GM18498 (cell line): ENCODE measurements around the gene CRISPLD2.
"Not testable (repeated sequence)": the region's sequence is repeated elsewhere in the genome, so short reads cannot be mapped to it uniquely, and the experiment has no call there.

Experiments used
- ATAC-seq: cut with Tn5 transposase; IDR thresholded peaks from one replicate; pipeline ENCODE4 v1.9.1; 2021; ENCODE audit warnings: mild to moderate bottlenecking, moderate library complexity; ENCODE audit not compliant: unreplicated experiment

Gene CRISPLD2

DNA sequence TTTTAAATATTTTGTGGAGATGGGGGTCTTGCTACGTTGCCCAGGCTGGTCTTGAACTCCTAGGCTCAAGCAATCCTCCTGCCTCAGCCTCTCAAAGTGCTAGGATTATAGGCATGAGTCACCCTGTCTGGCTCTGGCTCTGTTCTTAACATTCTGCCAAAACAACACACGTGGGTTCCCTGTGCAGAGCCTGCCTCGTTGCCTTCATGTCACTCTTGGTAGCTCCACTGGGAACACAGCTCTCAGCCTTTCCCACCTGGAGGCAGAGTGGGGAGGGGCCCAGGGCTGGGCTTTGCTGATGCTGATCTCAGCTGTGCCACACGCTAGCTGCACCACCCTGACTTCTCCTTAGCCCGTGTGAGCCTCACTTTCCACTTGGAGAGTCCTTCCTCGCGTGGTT, 19.3 kb downstream of the CRISPLD2 start:
- no peak for ATAC-seq

DNA sequence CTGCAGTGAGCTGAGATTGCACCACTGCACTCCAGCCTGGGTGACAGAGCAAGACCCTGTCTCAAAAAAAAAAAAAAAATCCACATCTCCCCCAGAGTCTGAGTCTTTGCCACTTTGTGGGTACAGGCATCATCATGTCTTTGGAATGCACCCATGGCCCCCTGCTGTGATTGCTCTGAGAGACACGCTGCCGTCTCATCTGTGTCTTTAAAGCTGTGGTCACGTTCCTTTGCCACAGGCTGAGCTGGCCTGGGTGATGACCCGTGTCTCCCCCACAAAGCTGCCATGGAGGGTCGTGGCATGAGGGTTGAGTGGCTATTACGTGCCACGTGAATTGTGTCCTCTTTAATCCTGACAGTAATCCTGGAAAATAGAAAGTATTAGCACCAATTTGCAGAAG, 20.2 kb downstream of the CRISPLD2 start:
- no peak for ATAC-seq

DNA sequence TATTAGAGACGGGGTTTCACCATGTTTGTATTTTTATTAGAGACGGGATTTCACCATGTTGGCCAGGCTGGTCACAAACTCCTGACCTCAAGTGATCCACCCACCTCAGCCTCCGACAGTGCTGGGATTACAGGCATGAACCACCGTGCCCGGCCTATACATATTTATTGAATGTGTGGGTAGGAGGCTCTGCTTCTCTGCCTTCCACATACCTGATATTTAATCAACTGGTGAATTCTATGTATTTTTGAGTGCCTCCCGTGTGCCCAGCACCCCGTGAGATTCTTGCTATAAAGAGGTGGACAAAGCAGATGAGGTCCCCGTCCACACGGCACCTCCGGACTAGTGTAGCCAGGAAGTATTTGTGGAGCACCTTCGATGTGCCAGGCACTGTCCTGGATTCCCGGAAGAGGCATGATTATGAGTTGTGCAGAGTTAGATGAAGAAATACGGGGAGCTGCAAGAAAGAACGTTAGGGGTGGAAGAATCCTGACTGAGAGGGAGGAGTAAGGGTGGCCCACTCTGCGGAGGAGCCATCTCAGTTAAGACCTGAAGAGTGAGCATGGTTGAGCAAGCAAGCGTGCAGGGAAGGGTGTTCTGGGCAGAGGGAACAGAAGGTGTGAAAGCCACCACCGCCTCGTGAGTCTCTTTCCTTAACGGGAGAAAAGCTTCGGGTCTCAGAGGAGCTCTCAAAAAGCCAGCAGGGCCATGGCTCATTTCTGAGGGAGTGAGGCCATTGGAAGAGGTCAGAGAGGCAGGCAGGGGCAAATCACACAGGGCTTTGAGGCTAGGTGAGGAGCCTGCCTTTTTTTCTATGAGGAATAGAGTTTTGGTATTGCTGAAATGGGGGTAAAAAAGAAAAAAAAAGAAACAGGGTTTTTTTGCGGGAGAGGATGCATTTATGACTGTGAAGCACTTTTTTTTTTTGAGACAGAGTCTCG, 21.2 kb downstream of the CRISPLD2 start:
- ATAC-seq, result no peak

DNA sequence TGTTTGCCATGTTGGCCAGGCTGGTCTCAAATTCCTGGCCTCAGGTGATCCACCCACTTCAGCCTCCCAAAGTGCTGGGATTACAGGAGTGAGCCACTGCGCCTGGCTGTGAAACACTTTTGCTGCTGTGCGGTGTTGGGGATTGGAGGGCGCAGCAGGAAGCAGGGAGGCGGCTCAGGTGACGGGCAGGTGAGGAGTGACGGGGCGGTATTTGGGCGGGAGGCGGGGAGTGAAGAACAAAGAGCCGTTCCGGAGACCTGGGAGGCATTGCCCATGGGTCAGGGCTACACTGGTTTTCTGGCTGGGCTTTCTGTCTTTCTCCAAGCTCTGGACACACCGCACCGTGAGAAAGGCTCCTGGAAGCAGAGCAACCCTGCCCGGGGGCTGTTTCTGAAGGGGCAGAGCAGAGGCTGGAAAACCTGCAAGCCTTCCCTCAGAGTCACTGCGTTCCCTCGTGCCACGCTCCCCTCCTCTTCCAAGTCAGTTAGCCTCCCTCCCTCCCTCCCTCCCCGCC, 22.1 kb downstream of the CRISPLD2 start:
- ATAC-seq, result no peak

DNA sequence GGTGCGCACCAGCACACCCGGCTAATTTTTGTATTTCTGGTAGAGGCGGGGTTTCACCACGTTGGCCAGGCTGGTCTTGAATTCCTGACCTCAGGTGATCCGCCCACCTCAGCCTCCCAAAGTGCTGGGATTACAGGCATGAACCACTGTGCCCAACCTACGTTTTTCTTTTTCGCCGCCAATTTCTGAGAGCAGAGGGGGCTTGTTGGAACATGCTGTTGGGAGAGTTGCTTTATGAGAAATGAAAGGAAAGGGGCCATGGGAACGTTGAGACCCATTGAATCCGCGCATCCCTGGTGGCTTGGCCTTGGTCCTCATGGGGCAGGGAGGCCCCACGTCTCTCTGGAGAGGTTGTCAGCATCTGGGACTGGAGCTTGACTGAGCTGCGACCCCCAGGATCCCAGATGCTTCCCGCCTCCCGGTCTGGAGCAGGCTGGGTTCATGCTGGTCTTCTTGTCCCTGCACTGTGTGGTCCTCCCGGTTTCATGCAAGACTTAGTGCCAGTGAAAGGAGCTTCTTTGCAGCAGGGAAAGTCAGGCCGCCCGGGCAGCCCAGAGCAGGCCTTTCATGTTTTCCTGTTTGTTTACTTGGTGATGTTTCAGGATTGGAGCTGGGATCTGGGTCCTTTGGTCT, 22.8 kb downstream of the CRISPLD2 start:
- no peak for ATAC-seq

DNA sequence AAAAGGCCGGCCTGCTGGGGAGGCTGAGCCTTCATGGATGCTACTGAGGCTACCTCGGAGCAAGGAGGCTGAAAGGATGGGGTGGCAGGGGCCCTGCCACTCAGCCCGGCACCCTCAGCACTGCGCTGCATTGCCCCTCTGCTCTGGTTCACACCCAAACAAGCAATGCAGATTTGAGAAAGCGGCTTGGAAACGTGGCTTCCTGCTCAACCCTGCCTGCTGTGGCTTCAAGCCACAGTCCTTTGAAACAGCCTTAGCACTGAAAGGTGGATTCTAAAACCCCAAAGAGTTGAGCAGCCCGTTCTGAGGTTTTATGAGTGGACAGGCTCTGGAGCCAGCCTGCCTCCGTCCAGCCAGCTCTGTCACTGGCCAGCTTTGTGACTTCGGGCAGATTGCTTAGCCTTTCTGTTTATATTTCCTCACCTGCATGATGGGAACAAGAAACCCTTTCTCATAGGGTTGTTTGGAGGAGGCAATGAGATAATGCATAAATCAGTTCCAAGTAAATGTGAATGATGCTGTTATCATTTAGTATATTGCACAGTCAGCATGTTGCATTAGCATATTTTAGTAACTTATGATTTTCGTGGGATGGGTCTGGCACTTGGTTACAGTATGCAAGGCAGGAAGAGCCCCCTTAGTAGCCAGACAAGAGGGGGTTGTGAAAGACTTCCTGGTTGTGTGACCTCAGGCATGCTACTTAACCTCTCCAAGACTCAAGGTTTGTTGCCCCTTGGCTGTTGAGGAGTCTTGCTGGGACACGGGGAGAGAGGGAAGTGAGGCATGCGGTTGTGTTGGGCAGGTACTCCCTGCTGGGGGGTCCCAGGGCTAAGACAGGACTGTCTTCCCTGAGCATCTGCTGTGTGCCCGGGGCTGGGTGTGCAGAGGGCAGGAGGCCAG, 23.6 kb downstream of the CRISPLD2 start:
- ATAC-seq, result no peak

DNA sequence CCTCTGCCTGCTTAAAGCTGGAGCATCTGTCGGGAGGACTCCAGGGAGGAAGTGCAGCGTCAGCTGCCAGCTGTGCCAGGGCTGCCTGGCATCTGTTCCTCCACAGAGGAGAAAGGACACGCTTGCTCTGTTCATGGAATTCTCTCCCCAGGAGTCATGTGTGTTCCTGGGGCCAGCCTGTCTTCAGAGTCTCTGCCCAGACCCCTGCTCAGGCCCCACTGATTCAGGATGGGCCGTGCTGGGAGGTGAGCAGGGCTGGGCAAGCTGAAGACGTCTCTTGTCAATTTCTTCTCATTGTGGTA, 24.2 kb downstream of the CRISPLD2 start:
- no peak for ATAC-seq

DNA sequence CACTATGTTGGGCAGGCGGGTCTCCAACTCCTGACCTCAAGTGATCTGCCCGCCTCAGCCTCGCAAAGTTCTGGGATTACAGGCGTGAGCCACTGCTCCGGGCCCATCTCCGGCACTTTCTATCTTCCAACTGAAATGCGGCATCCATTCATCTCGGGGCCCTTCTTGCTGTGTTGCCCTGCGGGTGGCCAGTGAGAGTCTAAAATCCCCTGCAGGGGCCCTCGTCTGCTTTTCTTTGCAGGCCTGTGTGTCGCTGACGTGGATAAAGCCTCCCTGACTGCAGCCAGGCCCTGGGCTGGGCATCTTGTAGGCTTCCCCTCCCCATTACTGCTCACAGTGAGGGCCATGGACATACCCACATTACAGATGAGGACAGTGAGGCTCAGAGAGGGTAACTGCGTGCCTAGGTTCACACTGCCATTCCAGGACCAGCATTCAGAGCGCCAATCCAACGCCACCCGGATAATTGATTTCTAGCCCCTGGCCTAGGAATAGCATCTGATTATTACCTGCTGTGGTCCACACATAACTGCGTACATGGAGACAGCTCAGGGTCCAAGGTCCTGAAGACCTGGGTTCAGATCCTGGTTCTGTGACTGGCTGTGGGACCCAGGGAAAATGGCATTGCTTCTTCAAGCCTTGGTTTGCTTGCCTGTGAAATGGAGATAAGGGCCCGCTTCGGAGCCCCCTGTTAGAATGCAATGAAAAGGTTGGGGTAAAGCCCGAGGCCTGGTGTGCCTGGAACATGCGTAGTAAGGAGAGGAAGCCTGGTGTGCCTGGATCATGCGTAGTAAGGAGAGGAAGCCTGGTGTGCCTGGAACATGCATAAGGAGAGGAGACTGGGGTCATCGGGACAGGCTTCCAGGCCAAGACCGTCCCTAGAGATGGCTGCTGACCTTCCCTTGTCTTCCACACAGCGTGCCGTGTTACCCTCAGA, 25.0 kb downstream of the CRISPLD2 start:
- ATAC-seq, result no peak

DNA sequence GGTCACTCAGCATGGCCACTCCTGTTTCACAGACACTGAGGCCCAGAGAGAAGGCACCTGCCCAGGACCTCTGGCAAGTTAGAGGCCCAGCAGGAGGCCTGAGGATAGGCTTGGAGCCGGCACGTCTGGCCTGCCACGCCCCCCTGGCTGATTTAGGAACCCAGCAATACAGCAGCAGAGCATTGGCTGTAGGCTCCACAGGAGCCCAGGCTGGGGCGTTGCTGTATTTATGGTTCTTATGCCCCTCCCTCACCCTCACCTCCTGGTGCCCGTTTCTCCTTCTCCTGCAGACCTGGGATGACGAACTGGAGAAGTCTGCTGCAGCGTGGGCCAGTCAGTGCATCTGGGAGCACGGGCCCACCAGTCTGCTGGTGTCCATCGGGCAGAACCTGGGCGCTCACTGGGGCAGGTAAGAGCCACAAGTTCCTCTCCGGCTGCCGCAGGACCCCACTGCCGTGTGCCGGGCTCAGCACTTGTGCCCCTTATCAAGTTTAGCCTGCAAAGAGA, 25.8 kb downstream of the CRISPLD2 start:
- no peak for ATAC-seq

DNA sequence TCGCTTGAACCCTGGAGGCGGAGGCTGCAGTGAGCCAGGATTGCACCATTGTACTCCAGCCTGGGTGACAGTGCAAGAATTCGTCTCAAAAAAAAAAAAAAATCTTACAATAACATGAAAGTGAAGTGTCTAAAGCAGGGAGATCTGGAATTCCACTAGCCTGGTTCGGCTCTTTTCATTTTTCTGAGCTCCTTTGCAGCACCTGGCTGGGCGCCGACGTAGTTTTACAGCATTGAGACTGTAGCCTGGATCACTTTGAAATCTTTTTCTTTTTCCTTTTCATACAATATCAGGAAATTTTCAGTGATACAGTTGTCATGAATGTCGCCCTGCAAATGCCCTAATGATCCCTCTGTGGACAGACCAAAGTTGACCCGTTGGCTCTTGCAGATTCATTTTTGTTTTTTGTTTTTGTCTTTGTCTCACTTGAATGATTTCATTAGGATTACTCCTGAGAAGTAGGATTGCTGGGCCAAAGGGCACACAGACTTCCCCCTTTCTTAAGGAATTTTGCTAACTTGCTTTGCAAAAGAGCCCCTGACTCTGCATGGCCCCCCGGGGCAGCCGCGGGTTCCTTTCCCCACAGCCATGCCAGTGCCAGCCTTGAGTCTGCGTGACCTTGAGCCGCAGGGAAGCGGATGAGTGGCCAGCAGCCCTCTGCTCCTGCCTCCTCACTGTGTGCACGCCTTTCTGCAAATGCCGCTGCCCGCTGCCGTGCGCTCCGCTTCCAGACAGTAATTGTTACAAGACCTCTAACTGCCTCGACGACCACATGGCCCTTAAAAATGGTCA, 28.0 kb downstream of the CRISPLD2 start:
- ATAC-seq, result no peak

DNA sequence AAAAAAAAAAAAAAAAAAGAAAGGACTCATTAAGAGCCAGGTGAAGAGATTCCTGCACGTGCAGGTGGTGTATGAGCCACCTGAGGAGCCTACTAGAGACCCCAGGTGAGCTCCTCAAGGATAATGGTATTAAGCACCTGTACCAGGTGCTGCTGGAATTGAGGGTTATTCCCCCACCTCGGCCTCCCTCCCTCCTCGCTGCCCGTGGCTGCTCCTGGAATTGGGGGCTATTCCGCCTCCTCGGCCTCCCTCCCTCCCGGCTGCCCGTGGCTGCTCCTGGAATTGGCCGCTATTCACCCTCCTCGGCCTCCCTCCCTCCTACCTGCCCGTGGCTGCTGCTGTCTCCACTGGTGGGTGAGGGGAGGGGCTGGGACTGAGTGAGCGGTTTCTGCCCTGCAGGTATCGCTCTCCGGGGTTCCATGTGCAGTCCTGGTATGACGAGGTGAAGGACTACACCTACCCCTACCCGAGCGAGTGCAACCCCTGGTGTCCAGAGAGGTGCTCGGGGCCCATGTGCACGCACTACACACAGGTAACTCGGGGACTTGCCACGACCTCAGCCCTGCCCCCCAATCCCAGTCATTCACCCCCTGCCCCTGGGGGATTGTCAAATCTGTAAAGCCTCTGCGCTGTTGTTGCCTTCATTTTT, 29.3 kb downstream of the CRISPLD2 start:
- ATAC-seq, result no peak

DNA sequence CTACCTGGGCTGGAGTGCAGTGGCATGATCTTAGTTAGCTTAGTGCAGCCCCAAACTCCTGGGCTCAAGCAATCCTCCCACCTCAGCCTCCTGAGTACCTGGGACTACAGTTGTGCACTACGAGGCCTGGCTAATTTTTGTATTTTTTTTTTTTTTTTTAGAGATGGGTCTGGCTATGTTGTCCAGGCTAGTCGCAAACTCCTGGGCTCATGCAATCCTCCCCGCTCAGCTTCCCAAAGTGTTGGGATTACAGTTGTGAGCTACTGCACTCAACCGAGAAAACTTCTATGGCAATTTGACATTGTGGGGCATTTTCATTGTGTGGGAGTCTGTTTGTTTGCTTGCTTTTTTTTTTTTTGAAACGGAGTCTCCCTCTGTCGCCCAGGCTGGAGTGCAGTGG, 30.0 kb downstream of the CRISPLD2 start:
- no peak for ATAC-seq

DNA sequence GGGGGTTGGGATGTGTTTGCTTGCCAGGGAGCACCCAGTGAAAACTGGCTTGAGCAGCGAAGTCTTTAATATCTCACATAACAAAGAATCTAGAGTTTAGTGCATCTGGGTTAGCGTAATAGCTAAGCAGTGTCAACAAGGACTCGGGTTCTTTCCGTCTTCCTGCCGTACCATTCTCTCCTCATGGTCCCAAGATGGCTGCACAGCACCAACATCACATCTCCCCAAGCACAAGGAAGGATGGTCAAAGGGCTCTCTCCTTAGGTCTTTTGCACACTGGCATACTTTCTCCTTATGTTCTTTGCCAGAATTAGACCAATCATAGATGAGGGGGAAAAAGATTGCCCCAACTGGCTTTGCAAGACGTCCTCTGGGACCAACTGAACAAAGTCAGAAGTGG, 30.9 kb downstream of the CRISPLD2 start:
- no peak for ATAC-seq

DNA sequence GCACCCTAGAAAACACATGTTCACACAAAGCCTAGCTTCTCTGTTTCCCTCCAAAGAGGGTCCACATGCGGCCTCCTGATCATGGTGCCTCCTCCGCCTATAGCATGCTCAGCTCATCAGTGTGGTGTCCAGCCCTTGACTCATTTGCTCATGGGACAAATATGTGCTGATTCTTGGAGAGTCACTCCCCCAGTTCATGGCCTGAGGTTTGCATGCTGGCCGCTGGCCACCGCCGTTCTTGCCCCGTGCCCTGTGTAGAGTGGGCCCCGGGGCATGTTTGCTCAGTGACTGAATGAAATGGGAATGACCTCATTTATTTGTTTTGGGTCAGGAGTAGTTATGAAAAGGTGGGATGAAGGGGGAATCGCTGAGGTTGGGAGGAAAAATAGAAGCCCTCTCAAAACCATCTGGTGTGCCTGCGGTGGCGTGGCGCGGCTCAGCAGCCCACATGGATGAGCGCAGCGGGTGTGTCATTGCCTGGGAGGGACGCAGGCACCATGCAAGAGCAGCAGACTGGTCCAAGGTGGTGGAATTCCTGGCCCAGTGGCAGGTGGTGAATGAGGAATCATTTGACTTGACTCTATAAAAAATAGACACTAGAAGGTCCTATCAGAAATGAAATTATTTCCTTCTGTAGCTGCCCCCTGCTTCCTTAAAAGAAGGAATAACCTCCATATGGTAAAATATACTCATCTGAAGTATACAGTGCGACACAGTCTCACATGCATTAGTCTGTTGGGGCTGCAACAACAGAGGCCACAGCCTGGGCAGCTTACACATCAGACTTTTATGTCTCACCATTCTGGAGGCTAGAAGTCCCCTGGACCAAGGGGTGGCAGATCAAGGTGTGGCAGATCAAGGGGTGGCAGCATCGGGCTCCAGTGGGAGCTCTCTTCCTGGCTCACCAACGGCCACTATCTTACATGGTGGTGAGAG, 31.7 kb downstream of the CRISPLD2 start:
- ATAC-seq, result no peak

DNA sequence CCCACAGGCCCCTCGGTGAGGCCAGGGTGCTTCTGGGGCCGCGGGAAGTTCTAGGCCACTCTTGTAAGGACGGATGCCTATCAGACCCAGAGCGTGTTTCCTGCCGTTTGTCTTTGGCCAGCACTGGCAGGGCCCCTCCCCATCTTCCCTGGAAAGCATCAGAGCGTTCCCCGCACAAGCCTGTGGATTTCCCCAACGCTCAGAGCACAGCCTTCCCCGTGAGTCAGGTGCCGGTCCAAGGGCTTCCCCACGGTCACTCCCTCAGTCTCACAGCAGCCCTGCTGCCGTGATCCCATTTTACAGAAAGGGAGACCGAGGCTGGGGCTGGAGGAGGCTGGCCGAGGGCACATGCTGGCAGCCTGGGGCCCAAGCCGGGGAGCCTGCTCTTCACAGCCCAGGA, 33.7 kb downstream of the CRISPLD2 start:
- no peak for ATAC-seq

DNA sequence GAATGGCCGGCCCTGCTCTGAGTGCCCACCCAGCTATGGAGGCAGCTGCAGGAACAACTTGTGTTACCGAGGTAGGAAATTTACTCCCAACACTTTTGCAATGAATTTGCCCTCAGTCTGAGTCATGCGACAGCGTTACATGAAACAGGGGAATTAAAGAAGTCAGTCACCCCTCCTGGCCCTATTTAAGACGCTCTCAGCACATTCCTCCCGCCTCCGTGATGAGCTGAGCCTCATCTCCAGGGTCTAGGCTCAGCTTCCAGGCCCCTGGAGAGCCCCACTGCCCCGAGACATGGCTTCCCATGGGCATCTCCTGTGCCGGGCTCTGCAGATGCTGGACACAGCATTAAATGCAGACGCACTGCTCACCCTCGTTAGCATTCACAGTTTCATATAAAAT, 35.0 kb downstream of the CRISPLD2 start:
- ATAC-seq, result no peak

DNA sequence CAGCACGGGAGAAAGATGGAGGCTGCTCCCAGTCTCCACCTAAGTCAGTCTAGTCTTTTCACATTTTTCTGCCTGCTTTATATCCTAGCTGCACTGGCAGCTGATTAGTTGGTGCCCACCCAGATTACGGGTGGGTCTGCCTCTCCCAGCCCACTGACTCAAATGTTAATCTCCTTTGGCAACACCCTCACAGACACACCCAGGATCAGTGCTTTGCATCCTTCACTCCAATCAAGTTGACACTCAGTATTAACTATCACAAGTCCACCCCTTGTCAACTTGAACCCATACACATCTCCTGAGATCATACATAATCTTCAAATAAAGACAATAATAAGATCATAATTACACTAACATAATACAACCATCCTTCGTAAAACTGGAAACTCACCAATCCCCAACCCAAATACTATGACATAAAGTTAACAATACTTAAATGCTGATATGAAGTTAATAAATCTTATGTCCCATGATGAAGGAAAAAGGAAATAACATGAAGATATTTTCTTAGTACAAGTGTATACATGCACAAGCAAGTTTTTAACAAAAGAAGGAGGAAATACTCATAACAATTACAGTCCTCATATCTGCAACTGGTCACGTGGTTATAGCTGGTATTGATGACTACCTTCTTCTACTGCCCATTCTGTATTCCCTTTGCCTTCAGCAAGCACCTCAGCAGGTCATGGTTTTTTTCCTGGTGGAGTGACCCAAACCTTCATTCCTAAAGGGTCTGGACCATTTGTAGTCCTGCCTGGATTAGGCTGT, 35.8 kb downstream of the CRISPLD2 start:
- ATAC-seq, result not testable (repeated sequence)
